MM.1S (cell line): ENCODE measurements around the gene EXOC1.

Experiments
- DNase-seq: peaks from one replicate; pipeline ENCODE4 v3.0.0-alpha.2; 2015
- H2AFZ ChIP-seq: fragments of 300-600 bp; sonication (generic); 2 replicates; pipeline ENCODE4 v1.6.0; 2016; ENCODE audit warnings: antibody characterized with exemption, low read length
- H3F3A ChIP-seq: fragments of 300-600 bp; sonication (generic); 2 replicates; pipeline ENCODE4 v1.6.1; 2016; ENCODE audit warnings: mild to moderate bottlenecking, antibody characterized with exemption, low read length, moderate library complexity, mixed read lengths; ENCODE audit not compliant: insufficient read depth
- H3K27ac ChIP-seq: fragments of 300-600 bp; sonication (generic); 2 replicates; pipeline ENCODE4 v1.5.1; 2016; ENCODE audit warnings: mild to moderate bottlenecking, low read length
- H3K27me3 ChIP-seq: fragments of 300-600 bp; sonication (generic); replicated peaks from 2 replicates; pipeline ENCODE4 v1.6.0; 2016; ENCODE audit warnings: low read length; ENCODE audit not compliant: insufficient read depth
- H3K36me3 ChIP-seq: fragments of 300-600 bp; sonication (generic); replicated peaks from 2 replicates; pipeline ENCODE4 v1.6.1; 2016; ENCODE audit warnings: mild to moderate bottlenecking, low read length, mixed read lengths; ENCODE audit not compliant: insufficient read depth
- H3K4me1 ChIP-seq: fragments of 300-600 bp; sonication (generic); 2 replicates; pipeline ENCODE4 v1.6.1; 2016; ENCODE audit warnings: low read length, mixed read lengths
- H3K4me2 ChIP-seq: fragments of 300-600 bp; sonication (generic); 2 replicates; pipeline ENCODE4 v1.6.0; 2016; ENCODE audit warnings: low read depth, low read length
- H3K4me3 ChIP-seq: fragments of 300-600 bp; sonication (generic); 2 replicates; pipeline ENCODE4 v1.5.1; 2016; ENCODE audit warnings: low read length, mixed read lengths
- H3K79me2 ChIP-seq: fragments of 300-600 bp; sonication (generic); 2 replicates; pipeline ENCODE4 v1.6.1; 2016; ENCODE audit warnings: mixed run types, low read length, mixed read lengths
- H3K9ac ChIP-seq: fragments of 300-600 bp; sonication (generic); 2 replicates; pipeline ENCODE4 v1.6.1; 2016; ENCODE audit warnings: low read length, mixed read lengths
- H3K9me2 ChIP-seq: fragments of 300-600 bp; sonication (generic); replicated peaks from 2 replicates; pipeline ENCODE4 v1.6.1; 2016; ENCODE audit warnings: mild to moderate bottlenecking, low read length, mixed read lengths; ENCODE audit not compliant: insufficient read depth
- H3K9me3 ChIP-seq: fragments of 300-600 bp; sonication (generic); replicated peaks from 2 replicates; pipeline ENCODE4 v1.6.1; 2016; ENCODE audit warnings: mild to moderate bottlenecking, low read length, mixed read lengths; ENCODE audit not compliant: insufficient read depth
- H4K20me1 ChIP-seq: fragments of 300-600 bp; sonication (generic); 2 replicates; pipeline ENCODE4 v1.6.1; 2016; ENCODE audit warnings: mild to moderate bottlenecking, low read length, moderate library complexity, mixed read lengths; ENCODE audit not compliant: insufficient read depth
- CTCF ChIP-seq: fragments of 300-600 bp; sonication (generic); IDR thresholded peaks from 2 replicates; pipeline ENCODE4 v1.5.1; 2016; ENCODE audit warnings: antibody characterized with exemption, low read length, mixed read lengths
- EZH2 ChIP-seq: fragments of 300-600 bp; sonication (generic); optimal IDR thresholded peaks from 2 replicates; pipeline ENCODE3; 2017; ENCODE audit warnings: low read depth, mild to moderate bottlenecking, antibody characterized with exemption, low read length, mixed read lengths
- EZH2phosphoT487 ChIP-seq: fragments of 300-600 bp; sonication (generic); IDR thresholded peaks from 2 replicates; pipeline ENCODE4 v1.6.1; 2018; ENCODE audit warnings: antibody characterized with exemption, low read length

The EXOC1 gene

GRCh38 chr4:55820279-55820678, 33.2 kb upstream of the EXOC1 start:
- Histone ChIP-seq H2AFZ (no peak overlapping the region), H3K36me3 (no peaks in the 10 kb centered on the region), H3K4me1 (no peaks in the 10 kb centered on the region), H3F3A (no peaks in the 10 kb centered on the region), H3K4me2 (no peak overlapping the region), H3K27me3 (no peaks in the 10 kb centered on the region), H4K20me1 (no peaks in the 10 kb centered on the region), H3K9me3 (no peaks in the 10 kb centered on the region), H3K4me3 (no peak overlapping the region), H3K79me2 (no peaks in the 10 kb centered on the region), H3K27ac (no peak overlapping the region), H3K9me2 (no peaks in the 10 kb centered on the region; the same call in 1 of the 2 replicates), H3K9ac (no peak overlapping the region)
- TF ChIP-seq EZH2 (no peak), CTCF (no peak), EZH2phosphoT487 (no peak)
- no peak for DNase-seq

- DNase-seq = no peak
- Histone ChIP-seq H3K9me2 (no peaks in the 10 kb centered on the region; the same call in 1 of the 2 replicates), H3K27me3 (no peaks in the 10 kb centered on the region), H3K9ac (no peak overlapping the region), H3K4me2 (no peak overlapping the region), H3K36me3 (no peaks in the 10 kb centered on the region), H3K4me3 (no peak overlapping the region), H2AFZ (no peak overlapping the region), H3K4me1 (no peaks in the 10 kb centered on the region), H3K9me3 (no peaks in the 10 kb centered on the region), H3K79me2 (no peaks in the 10 kb centered on the region), H3F3A (no peaks in the 10 kb centered on the region), H4K20me1 (no peaks in the 10 kb centered on the region), H3K27ac (no peak overlapping the region)
- no peak for TF ChIP-seq EZH2
- TF ChIP-seq CTCF = no peak
- no peak for TF ChIP-seq EZH2phosphoT487
Measured at GRCh38 chr4:55822329-55822728, 31.1 kb upstream of the EXOC1 start.

- no peaks in the 10 kb centered on the region for H3K9me2 ChIP-seq
- H2AFZ ChIP-seq = no peak overlapping the region
- H3K36me3 ChIP-seq = no peaks in the 10 kb centered on the region
- H3K9me3 ChIP-seq = no peaks in the 10 kb centered on the region
- no peak overlapping the region for H3K4me2 ChIP-seq
- H3K4me1 ChIP-seq = no peaks in the 10 kb centered on the region
- no peaks in the 10 kb centered on the region for H3F3A ChIP-seq
- H4K20me1 ChIP-seq = no peaks in the 10 kb centered on the region
- no peak for TF ChIP-seq CTCF
- no peak for TF ChIP-seq EZH2phosphoT487
- no peak for TF ChIP-seq EZH2
- H3K27me3 ChIP-seq = no peaks in the 10 kb centered on the region
- no peak overlapping the region for H3K9ac ChIP-seq
- H3K79me2 ChIP-seq = no peaks in the 10 kb centered on the region
- no peak overlapping the region for H3K4me3 ChIP-seq
- DNase-seq = no peak
- H3K27ac ChIP-seq = no peak overlapping the region
Measured at GRCh38 chr4:55824865-55825264, 28.6 kb upstream of the EXOC1 start.
